B cell (primary cell): ENCODE data around the gene ZNF384. TPM values are rescaled to one million over a fixed set of nuclear protein-coding genes. Genes with fewer than 3 reads are reported as not detected.

Source experiments
- ATAC-seq: fragments of 200-7000 bp; cut with Tn5 transposase; one replicate; pipeline ENCODE4 v1.10.0; 2021; ENCODE audit warnings: low read depth, mild to moderate bottlenecking, moderate number of reproducible peaks, moderate library complexity
- CTCF ChIA-PET: fragments of 350-600 bp; sonication (Branson Sonifier 250); formaldehyde crosslinking; loops from one replicate; lab custom pipeline; 2021; ENCODE audit warnings: antibody characterized with exemption, inconsistent platforms; lab: Charles Lee
- POLR2A ChIA-PET: fragments of 350-600 bp; sonication (Branson Sonifier 250); formaldehyde crosslinking; loops from one replicate; lab custom pipeline; 2021; ENCODE audit warnings: antibody characterized with exemption; lab: Charles Lee
- DNase-seq: peaks from one replicate; pipeline ENCODE4 v3.0.0; 2013
- H2AFZ ChIP-seq: 2 replicates; pipeline ENCODE4 v1.6.1; 2012; ENCODE audit warnings: mild to moderate bottlenecking, low read depth, low read length; ENCODE audit not compliant: insufficient read depth, poor library complexity, severe bottlenecking
- H3K27ac ChIP-seq, 2 donors: 1 replicate in 1 of 2; 2 replicates in 1 of 2; pipeline ENCODE4 v1.5.1; 2012 to 2013; ENCODE audit warnings: low read length in 2 of 2, mild to moderate bottlenecking in 2 of 2, moderate library complexity in 1 of 2
- H3K27me3 ChIP-seq, 4 experiments: fragments of 200-600 bp in 1 of 4; sonication (generic) in 1 of 4; replicated peaks in 1 of 4; 1 replicate in 2 of 4; 2 replicates in 2 of 4; pipeline versions ENCODE4 v1.6.1 to v1.7.0; 2013 to 2016; ENCODE audit warnings: low read length in 3 of 4, mild to moderate bottlenecking in 2 of 4, mixed read lengths in 1 of 4, moderate library complexity in 1 of 4; ENCODE audit not compliant: insufficient read depth in 4 of 4, control insufficient read depth in 3 of 4; ENCODE audit errors: control extremely low read depth in 1 of 4
- H3K36me3 ChIP-seq, 2 experiments: replicated peaks in 1 of 2; 1 replicate in 1 of 2; 2 replicates in 1 of 2; pipeline versions ENCODE4 v1.6.1 to v1.7.1; 2013; ENCODE audit warnings: low read length in 1 of 2; ENCODE audit not compliant: insufficient read depth in 2 of 2, control insufficient read depth in 1 of 2; ENCODE audit errors: control extremely low read depth in 1 of 2, extremely low read depth in 1 of 2
- H3K4me1 ChIP-seq, 2 donors: fragments of 200-600 bp in 1 of 2; sonication (generic) in 1 of 2; 1 replicate in 1 of 2; 2 replicates in 1 of 2; pipeline versions ENCODE4 v1.5.1 to v1.6.1; 2013 to 2017; ENCODE audit warnings: low read length in 2 of 2; ENCODE audit not compliant: control insufficient read depth in 2 of 2, insufficient read depth in 2 of 2
- H3K4me2 ChIP-seq: replicated peaks from 2 replicates; pipeline ENCODE3; 2012; ENCODE audit warnings: mild to moderate bottlenecking, low read depth, low read length; ENCODE audit not compliant: poor library complexity, severe bottlenecking
- H3K4me3 ChIP-seq, 5 experiments: fragments of 200-600 bp in 1 of 5; sonication (generic) in 1 of 5; 1 replicate in 3 of 5; 2 replicates in 2 of 5; pipeline versions ENCODE4 v1.5.1 to v1.7.0; 2011 to 2016; ENCODE audit warnings: low read length in 4 of 5, mild to moderate bottlenecking in 4 of 5, low read depth in 2 of 5, control low read depth in 1 of 5, moderate library complexity in 1 of 5; ENCODE audit not compliant: insufficient read depth in 1 of 5; ENCODE audit errors: control extremely low read depth in 1 of 5, extremely low read depth in 1 of 5
- H3K79me2 ChIP-seq: fragments of 200-600 bp; sonication (generic); one replicate; pipeline ENCODE4 v1.6.0; 2016; ENCODE audit warnings: low read length; ENCODE audit not compliant: control insufficient read depth, insufficient read depth
- H3K9ac ChIP-seq: fragments of 200-600 bp; sonication (generic); 2 replicates; pipeline ENCODE4 v1.6.1; 2017; ENCODE audit warnings: mild to moderate bottlenecking, low read length, moderate library complexity
- H3K9me3 ChIP-seq, 3 donors: one replicate each; pipeline versions ENCODE4 v1.6.1 to v1.7.1; 2013; ENCODE audit warnings: low read length in 2 of 3; ENCODE audit not compliant: control insufficient read depth in 2 of 3, insufficient read depth in 1 of 3; ENCODE audit errors: control extremely low read depth in 1 of 3
- H4K20me1 ChIP-seq: 2 replicates; pipeline ENCODE4 v1.6.0; 2012; ENCODE audit warnings: mild to moderate bottlenecking, low read length; ENCODE audit not compliant: insufficient read depth, control insufficient read depth, poor library complexity, severe bottlenecking
- H3K27ac Mint-ChIP-seq: one replicate; pipeline ENCODE4 v1.8.0; 2021; ENCODE audit warnings: mixed read lengths
- H3K27me3 Mint-ChIP-seq: one replicate; pipeline ENCODE4 v1.8.0; 2021; ENCODE audit warnings: mixed read lengths
- H3K4me1 Mint-ChIP-seq: one replicate; pipeline ENCODE4 v1.8.0; 2021; ENCODE audit warnings: mixed read lengths
- H3K4me3 Mint-ChIP-seq: one replicate; pipeline ENCODE4 v1.8.0; 2021; ENCODE audit warnings: mixed read lengths
- H3K9me3 Mint-ChIP-seq: one replicate; pipeline ENCODE4 v1.8.0; 2022; ENCODE audit warnings: mixed read lengths; ENCODE audit not compliant: insufficient read depth
- CTCF ChIP-seq: fragments of 200-600 bp; IDR thresholded peaks from one replicate; pipeline ENCODE4 v1.8.0; 2022; ENCODE audit warnings: antibody characterized with exemption, mild to moderate bottlenecking
- EZH2 ChIP-seq: IDR thresholded peaks from 2 replicates; pipeline ENCODE4 v1.6.1; 2012; ENCODE audit warnings: borderline replicate concordance, low read depth, mild to moderate bottlenecking, moderate library complexity, low read length; ENCODE audit not compliant: insufficient read depth, poor library complexity, severe bottlenecking
- WGBS: methylation state at CpG from one replicate; pipeline ENCODE4 v1.1.5; 2013; ENCODE audit warnings: missing lambda C conversion rate; ENCODE audit not compliant: insufficient coverage; 5-methylcytosine and 5-hydroxymethylcytosine counted together
- intact Hi-C: fragments of 100-400 bp; cut with micrococcal nuclease; formaldehyde crosslinking; loops from one replicate; pipeline ENCODE4 v1.10.0; 2022
- polyA plus RNA-seq: library from polyadenylated mRNA; depleted of rRNA; stranded (reverse); fragments of >200 nt; gene quantifications from 2 replicates; pipeline ENCODE4 v1.2.3, GENCODE V29; 2012
- total RNA-seq, 2 donors: library from RNA; stranded (reverse); fragments of 120-200 nt in 1 of 2; gene quantifications; 1 replicate in 1 of 2; 2 replicates in 1 of 2; pipeline versions ENCODE4 v1.2.3 to v1.2.4, GENCODE V29; 2013 to 2022

ZNF384 gene
- total and polyA plus RNA-seq, 2 donors (not counting 1 experiment from before 2014, with no cell fraction given) = 83.4 to 108 TPM

GRCh38 chr12:6631549-6631961 lies 57.6 kb downstream of the ZNF384 start:
- Mint-ChIP-seq H3K9me3 (no peaks in the 10 kb centered on the region), H3K4me3 (peak overlapping the region; percentile 97), H3K4me1 (peaks cover 74% of the 10 kb centered on the region), H3K27ac (peak overlapping the region; percentile 99), H3K27me3 (no peaks in the 10 kb centered on the region)
- Histone ChIP-seq H2AFZ (peak overlapping the region; percentile 47), H4K20me1 (no peaks in the 10 kb centered on the region), H3K9ac (peak overlapping the region; percentile 66), H3K4me3 (peak overlapping the region in 4 of 5 experiments; percentile 23 to 70 (median 56)), H3K27me3 (no peaks in the 10 kb centered on the region), H3K4me2 (peak overlapping the region; percentile 81), H3K36me3 (peaks cover 0 to 32% of the 10 kb centered on the region in 2 experiments), H3K27ac (peak overlapping the region; percentile 85 to 86), H3K79me2 (peaks cover 100% of the 10 kb centered on the region), H3K9me3 (no peaks in the 10 kb centered on the region), H3K4me1 (peaks cover 68 to 88% of the 10 kb centered on the region in 2 donors)
- POLR2A ChIA-PET = interaction anchor here (0.6 to 1.3 kb wide), 7 partner anchors 11 to 128 kb away, joined by 3 to 9 read pairs (median 3); partner anchors contain the start of gene ZNF384
- intact Hi-C loops = loop anchor here (10.0 kb wide), 1 partner anchor 313 kb away; the partner anchor contains the start of genes C12orf57 and RNU7-1
- TF ChIP-seq EZH2 = no peak
- TF ChIP-seq CTCF = no peak
- ATAC-seq (no peak), DNase-seq (no peak)
- WGBS = 50% methylated on average over 2 of the region's 3 CpGs
- CTCF ChIA-PET = interaction anchor here (0.6 to 5.9 kb wide), 8 partner anchors 11 to 122 kb away, joined by 3 to 58 read pairs (median 4); partner anchors contain the start of genes MLF2 and ZNF384

GRCh38 chr12:6630736-6631135 lies 58.4 kb downstream of the ZNF384 start:
- peak overlapping the region; percentile 9 for H2AFZ ChIP-seq
- 75% methylated on average over 4 of the region's 5 CpGs for WGBS
- ATAC-seq = no peak

More at GRCh38 chr12:6630736-6631135, 58.4 kb downstream of the ZNF384 start:
- H3K4me2 ChIP-seq = peak overlapping the region; percentile 81
- peaks cover 60 to 88% of the 10 kb centered on the region in 2 donors for H3K4me1 ChIP-seq
- no peaks in the 10 kb centered on the region for H3K9me3 Mint-ChIP-seq
- H3K4me3 ChIP-seq = peak overlapping the region in 3 of 5 experiments; percentile 55 to 70 (median 56)
- TF ChIP-seq CTCF = no peak
- TF ChIP-seq EZH2 = no peak
- peak overlapping the region; percentile 85 to 86 for H3K27ac ChIP-seq
- no peaks in the 10 kb centered on the region for H4K20me1 ChIP-seq
- no peak for DNase-seq
- H3K4me1 Mint-ChIP-seq = peaks cover 70% of the 10 kb centered on the region
- ChIA-PET CTCF (interaction anchor here (1.2 to 5.9 kb wide), 6 partner anchors 10 to 25 kb away, joined by 3 to 58 read pairs (median 4); no protein-coding TSS in a partner anchor), POLR2A (interaction anchor here (0.6 to 1.3 kb wide), 5 partner anchors 16 to 127 kb away, joined by 3 to 7 read pairs (median 4); no protein-coding TSS in a partner anchor)
- H3K9ac ChIP-seq = peak overlapping the region; percentile 66
- peak overlapping the region; percentile 97 for H3K4me3 Mint-ChIP-seq
- peaks cover 1 to 38% of the 10 kb centered on the region in 2 experiments for H3K36me3 ChIP-seq
- intact Hi-C loops = loop anchor here (10.0 kb wide), 1 partner anchor 314 kb away; the partner anchor contains the start of genes C12orf57 and RNU7-1
- peak overlapping the region; percentile 99 for H3K27ac Mint-ChIP-seq
- no peaks in the 10 kb centered on the region for H3K27me3 Mint-ChIP-seq
- H3K27me3 ChIP-seq = no peaks in the 10 kb centered on the region
- no peaks in the 10 kb centered on the region for H3K9me3 ChIP-seq
- H3K79me2 ChIP-seq = peaks cover 100% of the 10 kb centered on the region
